Activated CD4-positive, alpha-beta T cell treated with anti-CD3 and anti-CD28 coated beads for 1 hour (primary cell): Measurements from ENCODE around the gene TEX19.
A peak's percentile ranks its signal among the peaks of the same experiment; 100 is the strongest.
"Not testable (repeated sequence)": the region's sequence is repeated elsewhere in the genome, so short reads cannot be mapped to it uniquely, and the experiment has no call there.

Source experiments
- DNase-seq: peaks from one replicate; pipeline ENCODE4 v3.0.0-alpha.2; 2020

Gene TEX19

GRCh38 chr17:82339634-82340580 is 19.1 kb upstream of the TEX19 start:
- DNase-seq, result no peak

DNA sequence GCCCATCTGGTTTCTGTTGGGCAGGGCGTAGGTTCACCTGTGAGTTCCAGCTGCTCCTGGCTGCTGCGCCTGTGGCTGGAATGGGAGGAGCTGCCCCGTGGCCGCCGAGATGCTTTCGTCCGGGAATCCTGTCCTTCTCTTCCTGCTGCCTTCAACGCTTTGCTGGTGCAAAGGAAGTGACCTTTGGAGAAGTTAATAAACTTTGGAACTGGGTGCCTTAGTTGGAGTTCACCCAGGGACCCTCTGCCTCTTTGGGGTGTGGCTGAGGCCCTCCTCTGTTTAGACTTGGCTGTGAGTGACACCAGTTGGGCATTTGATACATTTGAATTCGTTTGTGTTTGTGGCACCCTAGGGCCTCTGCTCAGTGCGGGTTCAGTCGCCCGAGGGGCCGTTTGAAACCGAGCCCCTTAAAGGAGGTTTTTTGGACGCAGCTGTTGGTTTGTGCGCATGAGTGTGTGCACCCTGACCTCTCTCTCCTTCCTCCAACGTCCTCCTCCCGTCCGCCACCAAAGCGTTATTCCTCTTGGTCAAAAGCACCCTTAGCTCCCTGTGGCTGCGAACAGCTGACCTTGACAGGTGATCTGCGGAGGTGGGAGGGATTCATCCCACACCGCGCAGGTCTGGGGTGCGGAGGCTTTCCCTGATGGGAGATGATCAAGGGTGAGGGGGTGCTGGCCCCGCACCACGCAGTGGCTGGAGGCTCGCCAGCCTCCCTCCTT is 16.5 kb upstream of the TEX19 start:
- DNase-seq, result no peak

DNA sequence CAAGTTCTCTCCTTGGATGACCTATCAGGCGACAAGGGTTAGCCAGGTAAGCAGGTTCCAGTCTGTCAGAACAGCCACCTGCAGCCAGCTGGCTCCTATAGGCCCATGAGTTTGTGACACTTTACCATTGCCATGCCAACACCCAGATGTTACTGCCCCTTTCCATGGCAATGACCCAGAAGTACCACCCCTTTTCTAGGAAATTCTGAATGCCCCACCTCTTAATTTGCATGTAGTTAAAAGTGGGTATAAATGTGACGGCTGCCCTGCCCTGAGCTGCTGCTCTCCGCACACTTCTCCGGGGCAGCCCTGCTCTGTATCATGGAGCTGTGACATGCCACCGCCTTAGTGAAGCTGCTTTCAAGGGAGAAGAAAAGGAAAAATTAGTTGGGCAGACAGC is 15.5 kb upstream of the TEX19 start:
- no peak for DNase-seq

DNA sequence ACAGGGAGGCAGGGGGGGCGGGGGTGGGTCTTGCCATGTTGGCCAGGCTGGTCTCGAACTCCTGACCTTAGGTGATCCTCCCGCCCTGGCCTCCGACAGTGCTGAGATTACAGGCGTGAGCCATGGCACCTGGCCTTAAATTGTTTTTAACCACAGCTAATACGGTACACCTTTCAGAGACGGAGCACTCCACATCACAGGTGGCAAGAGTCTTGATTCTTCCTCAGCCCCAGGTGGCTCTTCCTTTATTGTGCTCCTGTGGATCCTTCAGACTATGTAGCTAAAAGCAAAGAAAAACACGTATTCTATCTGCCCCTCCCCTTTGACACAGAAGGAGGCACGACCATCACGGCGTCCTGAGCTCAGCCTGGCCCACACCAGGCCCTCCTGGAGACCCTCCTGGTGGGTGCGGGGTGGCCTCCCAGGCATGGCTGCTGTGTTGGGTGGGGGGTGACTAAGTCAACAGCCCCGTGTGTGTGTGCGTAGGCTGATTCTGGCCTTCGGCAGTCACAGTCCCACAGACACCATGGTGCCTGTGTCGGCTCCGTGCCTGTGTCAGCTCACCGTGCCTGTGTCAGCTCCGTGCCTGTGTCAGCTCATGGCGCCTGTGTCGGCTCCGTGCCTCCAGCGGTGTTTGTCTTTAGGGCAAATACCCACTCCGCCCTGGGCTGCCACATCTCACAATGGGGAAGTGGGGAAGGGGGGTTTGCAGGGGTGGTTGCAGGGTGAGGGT is 14.7 kb upstream of the TEX19 start:
- DNase-seq, result no peak

- no peak for DNase-seq
These were observed 13.7 kb upstream of the TEX19 start for GRCh38 chr17:82345151-82345976.

GRCh38 chr17:82346342-82347300 is 12.4 kb upstream of the TEX19 start:
- no peak for DNase-seq

DNA sequence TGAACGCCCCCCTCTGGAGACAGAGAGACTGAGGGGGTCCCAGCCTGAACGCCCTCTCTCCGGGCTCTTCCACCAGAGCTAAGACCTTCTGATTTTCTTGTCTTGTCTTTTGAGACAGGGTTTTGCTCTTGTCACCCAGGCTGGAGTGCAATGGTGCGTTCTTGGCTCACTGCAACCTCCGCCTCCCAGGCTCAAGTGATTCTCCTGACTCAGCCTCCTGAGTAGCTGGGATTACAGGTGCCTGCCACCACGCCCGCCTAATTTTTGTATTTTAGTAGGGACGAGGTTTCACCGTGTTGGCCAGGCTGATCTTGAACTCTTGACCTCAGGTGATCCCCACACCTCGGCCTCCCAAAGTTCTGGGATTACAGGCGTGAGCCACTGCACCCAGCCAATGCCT is 11.1 kb upstream of the TEX19 start:
- not testable (repeated sequence) for DNase-seq

- DNase-seq, result no peak
These were observed 10.6 kb upstream of the TEX19 start for GRCh38 chr17:82348434-82348833.

GRCh38 chr17:82348866-82349265 is 10.2 kb upstream of the TEX19 start:
- no peak for DNase-seq

DNA sequence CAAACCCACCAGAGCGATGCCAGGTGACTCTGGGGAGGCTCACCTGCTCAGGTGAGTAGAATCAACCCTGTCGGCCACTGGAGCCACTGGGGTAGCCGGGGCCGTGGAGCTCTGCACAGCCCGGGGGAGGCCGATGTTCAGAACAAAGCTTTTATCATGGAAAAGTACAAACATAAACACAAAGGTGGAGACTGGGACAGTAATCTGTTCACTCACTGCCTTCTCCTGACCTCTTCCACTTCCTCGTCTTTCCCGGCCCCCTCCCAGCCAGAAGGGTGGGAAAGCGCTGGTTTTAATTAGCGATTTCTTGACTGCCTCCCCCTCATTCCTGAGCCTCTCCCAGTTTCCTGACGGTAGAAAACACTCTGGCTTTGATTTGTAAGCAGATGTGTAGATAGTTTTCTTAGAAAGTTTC is 9.8 kb upstream of the TEX19 start:
- DNase-seq, result no peak

- DNase-seq, result no peak
These were observed 8.6 kb upstream of the TEX19 start for GRCh38 chr17:82350182-82351030.

- no peak for DNase-seq
These were observed 7.8 kb upstream of the TEX19 start for GRCh38 chr17:82351254-82351712.

DNA sequence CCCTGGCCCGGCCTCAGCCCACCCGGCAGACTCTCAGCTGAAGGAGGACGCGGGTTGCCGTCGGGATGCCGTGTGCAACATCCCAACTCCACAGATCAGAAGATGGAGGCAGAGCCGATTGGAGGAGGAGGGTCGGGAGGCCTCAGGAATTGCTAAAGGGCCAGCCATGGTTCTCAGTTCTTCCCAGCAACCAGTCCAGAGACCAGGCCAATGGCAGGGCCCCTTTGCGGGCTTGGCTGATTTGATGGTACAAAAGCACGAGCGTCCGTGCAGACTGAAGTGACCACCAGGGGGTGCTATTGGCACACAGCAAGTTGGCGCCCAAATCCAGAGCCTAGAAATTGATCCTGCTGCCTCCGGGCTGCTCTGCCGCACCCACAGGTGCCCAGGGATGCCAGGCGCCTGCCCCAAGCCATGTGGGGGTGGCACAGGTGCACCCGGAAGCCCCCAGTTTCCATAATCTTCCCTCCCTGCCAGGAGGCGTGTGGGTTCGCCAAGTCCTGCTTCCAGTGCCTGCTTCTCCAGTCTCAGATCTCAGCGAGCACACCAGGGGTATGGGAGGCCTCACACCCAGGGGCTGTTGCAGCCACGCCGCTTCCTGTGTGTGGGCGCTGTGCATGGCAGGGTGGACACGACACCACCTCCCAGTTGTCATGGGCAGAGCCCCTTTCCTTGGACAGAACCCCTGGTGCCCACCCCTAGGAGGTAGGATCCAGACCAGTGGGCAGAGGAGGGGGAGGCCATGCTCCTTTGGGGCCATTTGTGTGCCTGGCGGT is 7.1 kb upstream of the TEX19 start:
- peak; percentile 69 for DNase-seq

GRCh38 chr17:82353484-82353883 is 5.6 kb upstream of the TEX19 start:
- DNase-seq, result no peak

GRCh38 chr17:82354804-82355308 is 4.2 kb upstream of the TEX19 start:
- DNase-seq, result no peak

GRCh38 chr17:82355770-82356427 is 3.1 kb upstream of the TEX19 start:
- DNase-seq, result no peak

GRCh38 chr17:82356845-82357355 is 2.1 kb upstream of the TEX19 start:
- DNase-seq, result no peak

GRCh38 chr17:82357394-82357793 is 1.7 kb upstream of the TEX19 start:
- DNase-seq, result no peak
